K562 (cell line): ENCODE measurements around the gene CENPI. TPM values are rescaled to one million over a fixed set of nuclear protein-coding genes. Genes with fewer than 3 reads are reported as not detected.

Experiments used
- ATAC-seq: fragments of 200-7000 bp; cut with Tn5 transposase; 3 replicates; pipeline ENCODE4 v1.9.1; 2020; ENCODE audit warnings: moderate library complexity
- BruUV-seq: library from RNA; stranded (reverse); fragments of 400-500 nt; replicated peaks from 2 replicates; lab custom pipeline; 2021; lab: Mats Ljungman, UMichigan
- CTCF ChIA-PET: fragments of 300-600 bp; formaldehyde crosslinking; extraction: SDS; loops from one replicate; lab custom pipeline; 2021; ENCODE audit warnings: low intra/inter-chr PET ratio; lab: Yijun Ruan, JAX
- POLR2A ChIA-PET: fragments of 300-600, 350-650 bp; sonication (Branson Sonifier 250); formaldehyde crosslinking; extraction: SDS; loops from one replicate; lab custom pipeline; 2021; ENCODE audit warnings: antibody characterized with exemption, inconsistent platforms; lab: Yijun Ruan, JAX
- DNase-seq, 4 experiments: peaks; one replicate each; pipeline versions ENCODE4 v3.0.0 to v3.0.0-alpha.2; 2011 to 2018; ENCODE audit warnings: low spot score in 3 of 4, mixed read lengths in 3 of 4; ENCODE audit errors: extremely low read depth in 1 of 4
- FAIRE-seq: peaks from 2 replicates; lab custom pipeline; 2011; peaks lifted over from hg19 to GRCh38; lab: Jason Lieb, UNC
- H2AFZ ChIP-seq: 2 replicates; pipeline ENCODE4 v1.6.0; 2011; ENCODE audit warnings: low read depth, low read length, control low read depth, inconsistent platforms
- H3K27ac ChIP-seq: fragments of 200-600 bp; 3 replicates; pipeline ENCODE4 v1.8.0; 2011; ENCODE audit warnings: low read depth, mild to moderate bottlenecking, control low read depth, inconsistent platforms, low read length, moderate library complexity, mixed read lengths; ENCODE audit errors: extremely low read depth
- H3K27me3 ChIP-seq, 2 experiments: fragments of 300-600 bp in 1 of 2; 2 replicates in 1 of 2; 3 replicates in 1 of 2; pipeline versions ENCODE4 v1.6.0 to v1.8.0; 2011; ENCODE audit warnings: inconsistent platforms in 2 of 2, low read length in 2 of 2, mild to moderate bottlenecking in 1 of 2, mixed read lengths in 1 of 2, moderate library complexity in 1 of 2; ENCODE audit not compliant: control insufficient read depth in 2 of 2, insufficient read depth in 2 of 2
- H3K36me3 ChIP-seq: fragments of 300-600 bp; 3 replicates; pipeline ENCODE4 v1.8.0; 2011; ENCODE audit warnings: mild to moderate bottlenecking, low read length, inconsistent platforms; ENCODE audit not compliant: control insufficient read depth, insufficient read depth
- H3K4me1 ChIP-seq, 2 experiments: fragments of 200-600 bp in 1 of 2; replicated peaks in 1 of 2; 2 replicates in 1 of 2; 3 replicates in 1 of 2; pipeline versions ENCODE4 v1.5.1 to v1.8.0; 2011; ENCODE audit warnings: inconsistent platforms in 2 of 2, low read length in 2 of 2, mild to moderate bottlenecking in 1 of 2, mixed read lengths in 1 of 2, moderate library complexity in 1 of 2; ENCODE audit not compliant: control insufficient read depth in 2 of 2, insufficient read depth in 2 of 2
- H3K4me2 ChIP-seq: 2 replicates; pipeline ENCODE4 v1.6.1; 2011; ENCODE audit warnings: low read length, control low read depth, inconsistent platforms, mixed read lengths; ENCODE audit not compliant: insufficient read depth
- H3K4me3 ChIP-seq: fragments of 200-600 bp; sonication (generic), shearing (Covaris generic); 2 replicates; pipeline ENCODE4 v1.5.1; 2016; ENCODE audit warnings: control low read depth, inconsistent platforms
- H3K79me2 ChIP-seq: fragments of 200-600 bp; 3 replicates; pipeline ENCODE4 v1.8.0; 2011; ENCODE audit warnings: low read length, inconsistent platforms; ENCODE audit not compliant: control insufficient read depth, insufficient read depth
- H3K9ac ChIP-seq, 2 experiments: 2 replicates each; pipeline versions ENCODE4 v1.6.0 to v1.6.1; 2011; ENCODE audit warnings: low read depth in 2 of 2, low read length in 2 of 2, control low read depth in 1 of 2, inconsistent platforms in 1 of 2, mild to moderate bottlenecking in 1 of 2, mixed read lengths in 1 of 2; ENCODE audit not compliant: insufficient read depth in 1 of 2
- H3K9me1 ChIP-seq: one replicate; pipeline ENCODE4 v1.6.0; 2011; ENCODE audit warnings: inconsistent platforms, mild to moderate bottlenecking, low read length, moderate library complexity; ENCODE audit not compliant: control insufficient read depth, insufficient read depth
- H3K9me3 ChIP-seq: replicated peaks from 2 replicates; pipeline ENCODE4 v1.5.1; 2011; ENCODE audit warnings: low read depth, low read length, inconsistent platforms; ENCODE audit not compliant: control insufficient read depth, insufficient read depth
- H4K20me1 ChIP-seq: replicated peaks from 2 replicates; pipeline ENCODE4 v1.6.1; 2011; ENCODE audit warnings: low read length, inconsistent platforms, mixed read lengths; ENCODE audit not compliant: control insufficient read depth, insufficient read depth
- ARID4B ChIP-seq: sonication (generic); formaldehyde crosslinking; IDR thresholded peaks from 2 replicates; pipeline ENCODE4 v1.8.0; 2022; ENCODE audit warnings: mild to moderate bottlenecking, missing genetic modification reagents
- C11orf30 ChIP-seq: fragments of 450-650 bp; IDR thresholded peaks from 2 replicates; pipeline ENCODE4 v1.6.1; 2016; ENCODE audit warnings: low read depth, mild to moderate bottlenecking
- WGBS: fragments of 100-300 bp; shearing (Covaris generic); methylation state at CpG from one replicate; pipeline ENCODE4 v1.1.6; 2016; ENCODE audit warnings: low coverage, mixed read lengths; ENCODE audit not compliant: insufficient coverage; ENCODE audit errors: missing lambda C conversion rate; 5-methylcytosine and 5-hydroxymethylcytosine counted together
- in situ Hi-C: fragments of 300-500 bp; cut with MboI; formaldehyde crosslinking; loops from 4 replicates; pipeline ENCODE4 v1.15.0; 2018; ENCODE audit warnings: inconsistent platforms, mixed read lengths
- intact Hi-C: fragments of 100-400 bp; cut with micrococcal nuclease; formaldehyde crosslinking; loops from 2 replicates; pipeline ENCODE4 v1.14.2; 2022
- polyA plus RNA-seq, 8 experiments: library from polyadenylated mRNA; depleted of rRNA in 4 of 8; stranded (reverse) in 5 of 8; unstranded in 3 of 8; fragments of >200 nt; fragmentation: Nextera tagmentation in 2 of 8; fragmentation: Illumina TruSeq in 1 of 8; extraction: Ambion mirVana in 2 of 8; extraction: Trizol in 1 of 8; gene quantifications; 2 replicates each; pipeline versions ENCODE4 v1.2.1 to v1.2.3, GENCODE V29; 2011 to 2014; ENCODE audit warnings: inconsistent platforms in 1 of 8, missing spikeins in 1 of 8
- total RNA-seq, 7 experiments: library from RNA; depleted of rRNA in 6 of 7; stranded (reverse); fragments of >200 nt in 6 of 7; fragmentation: Illumina TruSeq in 2 of 7; extraction: Trizol in 2 of 7; gene quantifications; 2 replicates each; pipeline versions ENCODE4 v1.2.1 to v1.2.3, GENCODE V29; 2011 to 2021; ENCODE audit warnings: low replicate concordance in 1 of 7

The CENPI gene
- total and polyA plus RNA-seq, 9 of the 15 experiments (the other 6 are each of a cell fraction or from before 2014, with no cell fraction given): 6.6 to 23.5 (median 14.9) TPM

GRCh38 chrX:101079736-101080270, 18.2 kb upstream of the CENPI start:
- ChIA-PET CTCF (no interaction called here), POLR2A (interaction anchor here (0.6 kb wide), 2 partner anchors 16 to 79 kb away, joined by 3 to 4 read pairs; no protein-coding TSS in a partner anchor)
- Histone ChIP-seq H4K20me1 (no peaks in the 10 kb centered on the region), H3K9me1 (no peaks in the 10 kb centered on the region), H3K9ac (no peak overlapping the region), H3K36me3 (no peaks in the 10 kb centered on the region), H3K79me2 (no peaks in the 10 kb centered on the region), H3K4me2 (no peak overlapping the region), H3K27ac (no peak overlapping the region), H2AFZ (no peak overlapping the region), H3K27me3 (peaks cover 0 to 11% of the 10 kb centered on the region in 2 experiments; a peak in 2 of 5 replicates), H3K4me3 (no peak overlapping the region), H3K4me1 (no peaks in the 10 kb centered on the region; a peak in 1 of 5 replicates), H3K9me3 (no peaks in the 10 kb centered on the region)
- FAIRE-seq (no peak), ATAC-seq (no peak; the same call in 1 of the 3 replicates), DNase-seq (no peak)
- BruUV-seq: no TSS peak
- 0 out of 2 replicates have a peak, but pooled peaks have one; percentile 13 for TF ChIP-seq C11orf30
- TF ChIP-seq ARID4B: no peak
- in situ Hi-C loops: no loop called here
- intact Hi-C loops: no loop called here
- 14% methylated on average over 5 of the region's 8 CpGs for WGBS
